Osteoblast (primary cell): Measurements from ENCODE around the gene PHOX2A. TPM values are rescaled to one million over a fixed set of nuclear protein-coding genes. Genes with fewer than 3 reads are reported as not detected.
A peak's percentile ranks its signal among the peaks of the same experiment; 100 is the strongest.

Source experiments
- DNase-seq: peaks from one replicate; pipeline ENCODE4 v3.0.0; 2011; ENCODE audit warnings: low spot score, mixed read lengths; ENCODE audit not compliant: insufficient read length; ENCODE audit errors: missing footprints
- H2AFZ ChIP-seq: 2 replicates; pipeline ENCODE4 v1.6.0; 2011; ENCODE audit warnings: mild to moderate bottlenecking, low read length
- H3K27ac ChIP-seq: 2 replicates; pipeline ENCODE4 v1.5.1; 2011; ENCODE audit warnings: mild to moderate bottlenecking, low read depth, low read length, moderate library complexity
- H3K27me3 ChIP-seq: 2 replicates; pipeline ENCODE4 v1.6.0; 2012; ENCODE audit warnings: mild to moderate bottlenecking, control low read depth, inconsistent platforms, low read length, moderate library complexity; ENCODE audit not compliant: insufficient read depth
- H3K36me3 ChIP-seq: 2 replicates; pipeline ENCODE4 v1.5.1; 2011; ENCODE audit warnings: mild to moderate bottlenecking, low read length, control low read depth, moderate library complexity; ENCODE audit not compliant: insufficient read depth
- H3K4me1 ChIP-seq: 2 replicates; pipeline ENCODE4 v1.5.1; 2011; ENCODE audit warnings: mild to moderate bottlenecking, low read length, control low read depth, moderate library complexity; ENCODE audit not compliant: insufficient read depth
- H3K4me2 ChIP-seq: 2 replicates; pipeline ENCODE4 v1.6.0; 2011; ENCODE audit warnings: mild to moderate bottlenecking, low read length; ENCODE audit not compliant: insufficient read depth
- H3K4me3 ChIP-seq: fragments of 200-600 bp; sonication (generic); 3 replicates; pipeline ENCODE4 v1.5.1; 2012; ENCODE audit warnings: mild to moderate bottlenecking, low read length, inconsistent platforms; ENCODE audit not compliant: insufficient read depth
- H3K79me2 ChIP-seq: 2 replicates; pipeline ENCODE4 v1.6.0; 2012; ENCODE audit warnings: mild to moderate bottlenecking, low read length, control low read depth, inconsistent platforms; ENCODE audit not compliant: insufficient read depth
- H3K9me3 ChIP-seq: 2 replicates; pipeline ENCODE4 v1.5.1; 2011; ENCODE audit warnings: low read depth, low read length, control low read depth
- H4K20me1 ChIP-seq: 2 replicates; pipeline ENCODE4 v1.6.0; 2012; ENCODE audit warnings: mild to moderate bottlenecking, low read length, control low read depth; ENCODE audit not compliant: insufficient read depth
- CTCF ChIP-seq: IDR thresholded peaks from 2 replicates; pipeline ENCODE4 v1.5.1; 2011; ENCODE audit warnings: mild to moderate bottlenecking, low read depth, low read length, moderate library complexity; ENCODE audit errors: extremely low read depth
- total RNA-seq: library from RNA; depleted of rRNA; stranded (reverse); fragments of >200 nt; gene quantifications from 2 replicates; pipeline ENCODE4 v1.2.3, GENCODE V29; 2012

PHOX2A gene
- total RNA-seq, 1 donor = not detected

GRCh38 chr11:72222106-72222891 lies 21.7 kb downstream of the PHOX2A start:
- peak; percentile 38 for DNase-seq
- H3K4me2 ChIP-seq = peak overlapping the region; percentile 93
- peaks cover 35% of the 10 kb centered on the region for H3K79me2 ChIP-seq
- H3K9me3 ChIP-seq = no peaks in the 10 kb centered on the region
- H3K27ac ChIP-seq = no peak overlapping the region
- H2AFZ ChIP-seq = peak overlapping the region; percentile 90
- peaks cover 11% of the 10 kb centered on the region for H3K36me3 ChIP-seq
- H3K4me1 ChIP-seq = peaks cover 16% of the 10 kb centered on the region
- peaks cover 9% of the 10 kb centered on the region for H3K27me3 ChIP-seq
- TF ChIP-seq CTCF = no peak
- peaks cover 19% of the 10 kb centered on the region for H4K20me1 ChIP-seq
- H3K4me3 ChIP-seq = peak overlapping the region; percentile 95

GRCh38 chr11:72221386-72222075 lies 22.4 kb downstream of the PHOX2A start:
- Histone ChIP-seq H3K4me3 (no peak overlapping the region), H3K27ac (no peak overlapping the region), H3K79me2 (peaks cover 28% of the 10 kb centered on the region), H3K4me1 (peaks cover 12% of the 10 kb centered on the region), H3K9me3 (no peaks in the 10 kb centered on the region), H3K4me2 (no peak overlapping the region), H4K20me1 (peaks cover 12% of the 10 kb centered on the region), H3K27me3 (peaks cover 14% of the 10 kb centered on the region), H3K36me3 (peaks cover 3% of the 10 kb centered on the region), H2AFZ (peak overlapping the region; percentile 23)
- DNase-seq = no peak
- TF ChIP-seq CTCF = no peak

- Histone ChIP-seq H2AFZ (no peak overlapping the region), H3K4me2 (no peak overlapping the region), H3K79me2 (peaks cover 21% of the 10 kb centered on the region), H4K20me1 (peaks cover 7% of the 10 kb centered on the region), H3K9me3 (no peaks in the 10 kb centered on the region), H3K4me3 (no peak overlapping the region), H3K27ac (no peak overlapping the region), H3K36me3 (no peaks in the 10 kb centered on the region), H3K27me3 (peaks cover 18% of the 10 kb centered on the region), H3K4me1 (peaks cover 8% of the 10 kb centered on the region)
- TF ChIP-seq CTCF = no peak
- DNase-seq = no peak
Measured at GRCh38 chr11:72220696-72221363, 23.1 kb downstream of the PHOX2A start.
